NCI-H2196 treated with DMSO at 0.1 percent for 48 hours (cell line): Measurements from ENCODE around the gene ELFN2.
"Not testable (repeated sequence)": the region's sequence is repeated elsewhere in the genome, so short reads cannot be mapped to it uniquely, and the experiment has no call there.

ENCODE experiments used
- DNase-seq: peaks from one replicate; lab custom pipeline; 2025; ENCODE audit not compliant: unreplicated experiment; lab: John Stamatoyannopoulos, UW

Gene ELFN2, protein sequence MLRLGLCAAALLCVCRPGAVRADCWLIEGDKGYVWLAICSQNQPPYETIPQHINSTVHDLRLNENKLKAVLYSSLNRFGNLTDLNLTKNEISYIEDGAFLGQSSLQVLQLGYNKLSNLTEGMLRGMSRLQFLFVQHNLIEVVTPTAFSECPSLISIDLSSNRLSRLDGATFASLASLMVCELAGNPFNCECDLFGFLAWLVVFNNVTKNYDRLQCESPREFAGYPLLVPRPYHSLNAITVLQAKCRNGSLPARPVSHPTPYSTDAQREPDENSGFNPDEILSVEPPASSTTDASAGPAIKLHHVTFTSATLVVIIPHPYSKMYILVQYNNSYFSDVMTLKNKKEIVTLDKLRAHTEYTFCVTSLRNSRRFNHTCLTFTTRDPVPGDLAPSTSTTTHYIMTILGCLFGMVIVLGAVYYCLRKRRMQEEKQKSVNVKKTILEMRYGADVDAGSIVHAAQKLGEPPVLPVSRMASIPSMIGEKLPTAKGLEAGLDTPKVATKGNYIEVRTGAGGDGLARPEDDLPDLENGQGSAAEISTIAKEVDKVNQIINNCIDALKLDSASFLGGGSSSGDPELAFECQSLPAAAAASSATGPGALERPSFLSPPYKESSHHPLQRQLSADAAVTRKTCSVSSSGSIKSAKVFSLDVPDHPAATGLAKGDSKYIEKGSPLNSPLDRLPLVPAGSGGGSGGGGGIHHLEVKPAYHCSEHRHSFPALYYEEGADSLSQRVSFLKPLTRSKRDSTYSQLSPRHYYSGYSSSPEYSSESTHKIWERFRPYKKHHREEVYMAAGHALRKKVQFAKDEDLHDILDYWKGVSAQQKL

DNA sequence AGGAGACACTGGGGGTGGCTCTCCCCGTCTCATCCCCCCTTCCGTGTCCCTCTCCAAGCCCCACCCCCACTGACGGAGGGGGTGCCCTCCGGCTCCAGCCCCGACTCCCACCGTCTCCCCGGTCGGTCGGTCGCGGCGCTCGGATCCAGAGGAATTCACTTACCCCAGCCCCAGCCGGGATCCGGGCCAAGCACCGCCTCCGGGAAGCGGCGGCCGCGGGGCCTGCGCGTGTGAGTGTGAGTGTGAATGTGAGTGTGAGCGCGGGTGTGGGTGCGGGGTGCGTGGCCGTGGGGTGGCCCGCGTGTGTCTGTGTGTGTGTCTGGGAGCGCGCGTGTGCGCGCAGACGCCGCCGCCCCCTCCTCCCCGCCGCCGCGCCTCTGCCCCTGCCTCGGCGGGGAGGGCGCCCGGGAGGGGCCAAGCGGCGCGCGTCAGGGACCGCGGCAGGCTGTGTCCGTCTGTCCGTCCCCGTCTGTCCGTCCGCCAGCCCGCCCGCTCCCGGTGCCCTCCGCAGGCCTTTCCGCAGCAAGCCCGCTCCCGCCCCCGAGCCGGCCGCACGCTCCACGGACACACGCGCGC, at the start of gene ELFN2:
Gene ELFN2 (minus strand): TSS at position 345 of the 576 bp plus-strand sequence. CDS start 51,945 bp downstream, outside the sequence.
- no peak for DNase-seq

GRCh38 chr22:37476389-37477329, 49.4 kb upstream of the ELFN2 start:
- DNase-seq = no peak

DNA sequence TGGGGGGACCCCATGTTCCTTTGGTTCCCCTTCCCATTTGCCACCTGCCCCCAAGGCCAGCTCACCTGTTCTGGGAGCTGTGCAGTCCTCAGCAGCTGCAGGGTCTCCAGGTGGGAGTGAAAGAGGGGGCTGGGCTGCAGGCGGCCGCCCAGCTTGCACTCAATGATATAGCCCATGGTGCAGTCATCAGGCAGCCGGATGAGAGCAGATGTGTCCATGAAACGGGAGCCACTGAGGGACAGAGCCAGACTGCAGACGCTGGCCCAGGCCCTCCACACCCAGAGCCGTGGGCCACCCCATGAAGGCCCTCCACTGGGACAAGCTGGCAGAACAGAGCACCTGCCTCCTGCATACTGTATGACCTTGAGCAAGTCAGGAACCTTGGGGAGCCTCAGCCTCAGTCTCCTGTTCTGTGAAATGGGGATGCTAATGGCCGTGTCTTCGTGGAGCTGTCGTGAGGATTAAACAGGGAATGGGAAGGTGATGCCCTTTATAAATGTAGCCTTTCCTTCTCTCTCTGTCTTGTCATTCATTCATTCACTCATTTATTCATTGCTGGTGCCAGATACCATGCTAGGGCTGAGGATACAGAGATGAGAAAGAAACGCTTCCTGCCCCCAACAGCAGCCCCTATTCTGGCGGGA, 47.3 kb upstream of the ELFN2 start:
- no peak for DNase-seq

DNA sequence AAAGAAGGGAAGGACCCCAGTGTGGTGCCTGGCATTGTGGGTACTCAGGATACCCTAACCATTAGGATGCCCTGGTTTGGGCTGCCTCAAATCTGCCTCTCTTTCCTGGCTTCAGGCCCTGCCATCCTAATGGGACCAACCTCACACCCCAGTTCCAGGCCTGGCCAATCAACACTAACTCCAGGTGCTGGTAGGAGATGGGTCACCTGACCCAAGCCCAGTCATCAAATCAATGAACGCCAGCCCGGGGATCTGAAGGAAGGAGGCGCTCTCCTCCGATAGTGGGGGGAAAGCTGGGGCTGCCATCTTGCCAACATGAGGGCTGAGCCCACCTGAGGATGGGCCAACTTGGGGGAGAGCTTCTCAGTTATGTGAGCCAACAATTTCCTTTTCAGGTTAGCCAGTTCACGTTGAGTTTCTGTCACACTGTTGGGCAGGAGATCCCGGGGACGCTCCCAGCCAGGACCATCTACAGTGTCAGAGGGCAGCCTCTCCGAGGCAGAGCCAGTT, 46.2 kb upstream of the ELFN2 start:
- no peak for DNase-seq

- DNase-seq = no peak
Measured at GRCh38 chr22:37472418-37473006, 45.2 kb upstream of the ELFN2 start.

- no peak for DNase-seq
Measured at GRCh38 chr22:37471727-37472417, 44.6 kb upstream of the ELFN2 start.

DNA sequence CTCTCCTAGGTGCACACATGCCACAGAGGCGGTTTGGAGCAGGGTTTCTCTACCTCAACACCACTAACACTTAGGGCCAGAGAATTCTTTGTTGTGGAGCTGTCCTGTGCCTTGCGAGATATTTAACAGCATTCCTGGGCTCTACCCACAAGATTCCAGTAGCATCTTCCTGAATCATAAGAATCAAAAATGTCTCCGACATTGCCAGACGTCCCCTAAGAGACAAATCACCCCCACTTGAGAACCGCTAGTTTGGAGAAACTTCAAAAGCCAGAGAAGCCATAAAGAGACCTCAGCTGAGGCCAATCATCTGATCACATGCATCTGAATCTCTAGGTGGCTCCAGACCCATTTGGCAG, 42.8 kb upstream of the ELFN2 start:
- no peak for DNase-seq

GRCh38 chr22:37469416-37470086, 42.3 kb upstream of the ELFN2 start:
- no peak for DNase-seq

GRCh38 chr22:37468201-37468695, 41.0 kb upstream of the ELFN2 start:
- not testable (repeated sequence) for DNase-seq

DNA sequence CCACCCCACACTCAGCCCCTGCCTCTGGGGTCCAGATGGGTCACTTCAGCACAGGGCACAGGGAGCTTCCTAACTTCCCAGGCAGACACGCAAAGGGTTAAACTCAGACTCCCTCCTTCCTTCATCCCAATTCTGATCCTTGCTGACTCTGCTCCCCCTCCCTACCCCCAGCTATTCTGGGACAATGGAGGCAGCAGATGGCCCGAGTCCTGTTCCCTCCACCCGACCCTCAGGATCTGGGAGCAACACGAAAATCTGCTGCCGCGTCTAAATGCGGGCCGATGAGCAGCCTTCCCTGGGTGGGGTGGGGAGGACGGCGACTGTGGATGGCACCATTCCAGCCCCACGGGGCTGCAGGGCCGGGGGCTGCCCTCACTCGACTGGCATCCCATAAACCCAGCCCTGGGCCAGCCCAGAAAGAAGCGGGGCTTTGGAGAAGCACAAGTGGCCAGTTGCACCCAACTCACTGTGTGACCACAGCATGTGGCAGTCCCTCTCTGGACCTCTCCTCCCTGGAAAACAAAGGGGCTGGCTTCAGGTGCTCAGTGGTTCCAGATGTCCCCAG, 40.2 kb upstream of the ELFN2 start:
- no peak for DNase-seq

DNA sequence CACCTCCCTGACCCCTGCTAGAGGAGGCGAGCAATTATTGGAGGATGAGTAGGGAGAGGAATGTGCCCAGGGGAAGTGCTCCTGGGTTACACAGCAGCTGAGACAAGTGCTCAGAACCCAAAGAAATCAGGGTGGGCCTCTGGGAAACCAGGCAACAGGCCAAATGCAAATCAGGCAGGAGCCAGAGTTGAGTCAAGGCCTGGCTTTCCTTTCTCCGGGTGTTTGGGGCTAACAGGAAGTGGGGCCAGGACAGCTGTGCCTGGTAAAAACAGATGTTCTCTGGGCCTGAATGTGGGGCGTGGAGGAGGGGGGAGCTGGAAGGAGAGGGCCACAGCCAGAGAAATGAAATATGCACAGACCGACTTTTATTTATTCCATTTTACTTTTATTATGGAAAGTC, 36.9 kb upstream of the ELFN2 start:
- DNase-seq = no peak

DNA sequence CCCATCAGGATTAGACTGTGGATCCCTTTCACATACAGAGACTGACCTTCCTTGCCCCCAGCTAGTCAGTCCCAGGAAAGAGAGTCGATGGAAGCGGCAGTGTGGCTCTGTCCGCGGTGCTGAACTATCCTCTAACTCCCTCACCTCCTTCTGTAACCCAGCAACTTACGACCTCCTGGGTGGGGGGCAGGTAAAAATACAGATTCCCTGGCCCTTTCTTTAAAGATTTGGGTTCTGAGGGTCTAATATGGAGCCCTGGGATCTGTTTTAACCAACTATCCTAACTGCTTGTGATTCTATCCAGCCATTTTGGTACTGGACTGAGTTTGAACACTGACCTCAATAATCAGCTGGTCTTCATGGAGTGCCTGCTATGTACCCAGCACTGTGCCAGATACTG, 35.7 kb upstream of the ELFN2 start:
- no peak for DNase-seq

DNA sequence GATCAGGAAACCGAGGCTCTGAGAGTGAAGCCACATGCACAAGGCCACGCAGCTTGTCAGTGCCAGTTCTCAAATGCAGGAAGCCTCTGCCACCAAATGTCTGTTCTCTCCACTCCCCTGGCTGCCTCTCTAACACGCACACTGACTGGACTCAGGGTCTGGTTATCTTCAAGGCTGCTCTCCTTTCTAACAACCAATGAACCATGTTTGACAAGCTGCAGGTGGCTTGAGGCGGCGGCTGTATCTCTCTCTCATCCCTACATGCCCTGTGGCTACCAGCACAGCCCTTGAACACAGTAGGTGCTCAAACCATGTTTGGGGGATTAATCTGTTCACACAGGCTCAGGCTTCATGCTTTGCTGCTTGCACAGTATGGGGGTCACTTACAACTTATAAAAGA, 35.2 kb upstream of the ELFN2 start:
- DNase-seq = no peak

DNA sequence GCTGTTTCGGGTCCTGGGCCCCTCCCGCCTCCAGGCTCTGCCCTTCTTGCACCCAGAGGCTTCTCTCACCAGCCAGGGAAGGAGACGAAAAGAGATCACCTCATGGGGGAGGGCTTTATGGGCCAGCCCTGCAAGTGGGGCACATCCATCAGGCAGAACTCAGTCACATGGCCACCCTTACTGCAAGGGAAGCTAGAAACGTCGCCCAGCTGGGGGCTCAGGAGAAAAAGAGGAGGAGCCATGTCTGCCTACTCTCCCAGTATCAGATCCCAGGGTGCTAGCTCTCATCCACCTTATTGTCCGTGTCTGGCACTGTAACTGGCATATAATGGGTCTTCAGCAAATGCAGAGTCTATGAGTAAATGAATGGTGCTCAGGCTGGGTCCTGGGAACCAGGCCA, 34.7 kb upstream of the ELFN2 start:
- DNase-seq = no peak

DNA sequence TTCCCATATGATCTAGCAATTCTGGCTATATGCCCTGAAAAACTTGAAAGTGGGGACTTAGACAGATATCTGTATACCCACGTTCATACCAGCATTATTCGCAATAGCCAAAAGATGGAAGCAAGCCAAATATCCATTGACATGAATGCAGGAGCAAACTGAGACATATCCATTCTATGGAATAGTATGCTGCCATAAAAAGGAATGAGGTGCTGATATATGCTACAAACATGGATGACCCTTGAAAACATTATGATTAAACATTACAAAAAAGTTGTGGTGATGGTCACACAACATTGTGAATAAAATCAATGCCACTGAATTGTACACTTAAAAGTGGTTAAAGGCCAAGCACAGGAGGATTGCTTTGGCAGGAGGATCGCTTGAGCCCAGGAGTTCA, 33.4 kb upstream of the ELFN2 start:
- DNase-seq = no peak

DNA sequence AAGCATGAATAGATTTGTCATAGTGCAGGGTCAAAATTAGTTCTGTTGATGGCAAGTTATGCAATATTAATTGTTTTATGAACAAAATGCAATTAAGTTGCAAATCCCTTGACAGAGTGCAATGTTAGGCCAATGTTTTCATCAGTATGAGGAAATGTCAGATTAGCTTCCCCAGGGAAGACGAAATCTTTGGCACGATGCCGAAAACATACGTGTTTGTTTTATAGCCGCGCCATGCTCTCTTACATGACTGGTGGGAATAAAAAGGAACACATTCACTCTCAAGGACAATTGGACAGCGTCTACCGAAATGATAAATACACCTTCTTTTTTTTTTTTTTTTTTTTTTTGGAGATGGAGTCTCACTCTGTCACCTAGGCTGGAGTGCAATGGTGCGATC, 31.9 kb upstream of the ELFN2 start:
- DNase-seq = no peak

DNA sequence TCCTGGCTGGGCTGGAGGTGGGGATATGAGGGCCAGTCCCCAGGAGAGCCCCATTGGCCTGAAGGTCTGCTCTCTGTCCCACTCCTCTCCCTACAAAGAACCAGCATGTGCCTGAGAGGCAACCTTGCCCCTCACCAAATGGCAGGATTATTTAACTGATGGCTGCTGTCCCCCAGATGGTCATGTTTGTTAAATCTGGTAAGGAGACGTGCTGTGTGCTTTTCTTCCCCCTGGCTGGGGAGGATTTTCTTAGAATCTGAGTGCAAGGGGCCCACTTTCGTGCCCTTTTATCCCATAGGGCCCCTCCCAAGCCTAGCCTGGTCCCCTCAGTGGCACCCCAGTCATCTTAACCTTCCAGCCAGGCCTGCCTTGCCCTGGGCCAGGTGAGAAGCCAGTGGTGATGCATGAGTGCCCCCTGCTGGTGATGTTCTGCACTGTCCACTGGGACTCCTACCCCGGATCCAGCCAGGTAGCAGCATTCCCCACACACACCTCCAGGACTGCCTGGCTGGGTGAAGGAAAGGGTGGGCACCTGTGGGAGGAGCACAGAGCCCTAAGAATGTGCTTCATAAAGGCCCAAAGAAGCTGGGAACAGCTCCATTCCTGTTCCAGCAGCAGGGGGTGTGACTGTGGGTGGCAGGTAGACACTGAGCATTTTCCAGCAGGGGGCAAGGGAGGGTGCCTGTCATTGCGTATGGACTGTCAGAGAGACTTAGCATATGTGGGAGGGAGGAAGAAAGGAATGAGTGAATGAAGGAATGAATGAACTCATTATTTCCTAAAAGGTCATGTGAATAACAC, 30.0 kb upstream of the ELFN2 start:
- DNase-seq = no peak
